NCI-H460 (cell line): ENCODE results near the gene RNF138. TPM values are rescaled to one million over a fixed set of nuclear protein-coding genes. Genes with fewer than 3 reads are reported as not detected.
"Not testable (repeated sequence)": the region's sequence is repeated elsewhere in the genome, so short reads cannot be mapped to it uniquely, and the experiment has no call there.

Experiments used
- DNase-seq: peaks from one replicate; pipeline ENCODE4 v3.0.0-alpha.2; 2016; ENCODE audit warnings: low read depth; ENCODE audit errors: extremely low read depth
- total RNA-seq: library from RNA; depleted of rRNA; stranded (reverse); fragments of >200 nt; shearing (Covaris generic); gene quantifications from 2 replicates; pipeline ENCODE4 v1.2.3, GENCODE V29; 2014

RNF138 gene
- total RNA-seq, 1 experiment from 2014 or later = 22.5 TPM

DNA sequence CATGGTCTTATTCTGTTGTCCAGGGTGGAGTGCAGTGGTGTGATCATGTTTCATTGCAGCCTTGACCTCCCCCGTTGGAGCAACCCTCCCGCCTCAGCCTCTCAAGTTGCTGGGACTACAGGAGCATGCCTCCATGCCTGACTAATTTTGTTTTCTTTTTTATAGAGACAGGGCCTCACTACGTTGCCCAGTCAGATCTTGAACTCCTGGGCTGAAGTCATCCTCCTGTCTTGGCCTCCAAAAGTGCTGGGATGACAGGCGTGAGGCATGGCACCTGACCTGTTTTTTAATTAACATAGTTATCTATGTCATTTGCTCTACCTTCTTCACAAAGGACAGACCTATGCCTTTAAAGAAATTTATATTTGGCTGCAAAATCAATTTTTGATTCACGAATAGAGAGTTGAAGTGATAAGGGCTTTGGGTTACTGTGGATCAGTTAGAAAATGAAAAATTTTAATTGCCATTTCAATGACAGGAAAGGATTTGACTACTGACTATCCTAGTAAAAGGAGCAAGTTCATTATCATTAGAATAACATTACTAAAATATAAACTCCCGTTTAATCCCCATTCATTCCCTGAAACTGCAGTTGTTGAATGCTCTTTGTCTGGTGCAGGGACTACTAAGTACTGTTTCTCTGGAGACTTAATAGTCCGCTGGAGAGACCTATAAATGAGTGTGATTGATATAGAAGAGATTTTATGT, 3.7 kb downstream of the RNF138 start:
- DNase-seq = no peak

DNA sequence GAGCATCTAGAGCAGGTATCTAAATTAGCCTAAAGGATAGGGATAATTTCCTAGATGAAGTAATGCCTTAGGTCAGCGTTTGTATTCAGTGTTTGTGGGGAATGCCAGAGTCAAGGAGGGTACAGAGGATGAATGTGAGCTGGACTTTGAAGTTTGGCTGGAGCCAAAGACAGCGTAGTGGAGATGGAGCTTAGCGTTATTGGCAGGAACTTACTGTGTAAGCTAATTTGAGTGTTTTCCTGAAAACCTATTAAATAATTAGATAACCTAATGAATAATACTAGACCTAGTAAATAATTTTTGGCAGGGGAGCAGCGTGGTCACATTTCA, 4.2 kb downstream of the RNF138 start:
- no peak for DNase-seq

DNA sequence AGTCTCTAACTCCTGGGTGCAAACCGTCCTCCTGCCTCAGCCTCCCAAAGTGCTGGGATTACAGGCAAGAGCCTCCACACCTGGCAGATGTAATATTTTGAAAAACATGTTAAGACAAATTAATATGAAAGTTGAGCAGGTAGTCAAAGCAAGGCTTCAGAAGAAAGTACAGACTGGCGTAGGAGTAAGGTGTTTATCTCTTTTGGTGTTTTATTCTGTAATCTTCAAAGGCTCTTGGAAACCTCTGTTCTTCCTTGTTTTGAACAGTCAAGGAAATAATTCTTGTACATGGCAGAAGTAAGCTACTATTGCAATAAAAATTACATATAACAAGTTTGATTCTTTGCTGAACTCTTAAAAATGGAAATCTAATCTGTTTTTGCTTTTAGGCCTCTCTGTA, 5.3 kb downstream of the RNF138 start:
- no peak for DNase-seq

DNA sequence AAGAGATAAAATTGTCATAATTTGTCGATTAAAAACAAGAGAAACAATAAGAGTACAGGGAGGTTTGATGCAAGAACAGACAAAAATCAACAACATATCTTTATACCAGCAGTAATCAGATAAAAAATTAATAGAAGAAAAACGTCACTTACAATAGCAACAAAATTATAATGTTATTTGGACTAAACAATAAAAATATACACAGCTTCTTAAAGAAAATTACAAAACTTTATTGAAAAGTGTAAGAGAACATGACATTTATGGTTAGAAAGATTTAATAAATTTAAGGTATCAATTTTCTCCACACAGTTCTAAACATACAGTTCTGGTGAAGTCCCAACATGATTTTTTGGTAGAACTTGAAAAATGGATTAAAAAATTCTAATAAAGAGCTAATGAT, 12.8 kb downstream of the RNF138 start:
- no peak for DNase-seq

DNA sequence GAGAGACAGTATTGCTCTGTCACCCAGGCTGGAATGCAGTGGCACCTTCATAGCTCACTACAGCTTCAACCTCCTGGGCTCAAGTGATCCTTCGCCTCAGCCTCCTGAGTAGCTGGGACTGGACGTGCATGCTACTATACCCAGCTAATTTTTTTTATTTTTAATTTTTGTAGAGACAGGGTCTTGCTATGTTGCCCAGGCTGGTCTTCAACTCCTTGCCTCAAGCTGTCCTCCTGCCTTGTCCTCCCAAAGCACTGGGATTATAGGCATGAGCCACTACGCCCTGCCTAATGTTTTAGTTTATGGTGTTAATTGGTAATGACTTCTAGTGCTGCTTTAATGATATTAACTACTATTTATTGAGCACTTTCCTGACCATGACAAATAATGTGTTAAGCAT, 18.3 kb downstream of the RNF138 start:
- no peak for DNase-seq

DNA sequence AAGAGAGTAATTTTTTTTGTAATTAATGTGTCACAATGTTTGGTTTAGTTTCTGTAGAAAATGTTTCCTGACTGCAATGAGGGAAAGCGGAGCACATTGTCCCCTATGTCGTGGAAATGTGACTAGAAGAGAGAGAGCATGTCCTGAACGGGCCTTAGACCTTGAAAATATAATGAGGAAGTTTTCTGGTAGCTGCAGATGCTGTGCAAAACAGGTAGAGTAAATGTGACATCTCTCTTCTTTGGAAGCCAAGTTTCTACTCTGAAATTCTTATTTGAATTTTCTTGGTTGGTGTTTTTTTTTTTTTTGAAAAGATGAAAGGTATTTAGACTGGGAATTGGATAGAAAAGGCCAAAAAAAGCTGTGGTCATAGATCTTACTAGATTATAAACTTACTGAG, 20.0 kb downstream of the RNF138 start:
- DNase-seq = no peak

DNA sequence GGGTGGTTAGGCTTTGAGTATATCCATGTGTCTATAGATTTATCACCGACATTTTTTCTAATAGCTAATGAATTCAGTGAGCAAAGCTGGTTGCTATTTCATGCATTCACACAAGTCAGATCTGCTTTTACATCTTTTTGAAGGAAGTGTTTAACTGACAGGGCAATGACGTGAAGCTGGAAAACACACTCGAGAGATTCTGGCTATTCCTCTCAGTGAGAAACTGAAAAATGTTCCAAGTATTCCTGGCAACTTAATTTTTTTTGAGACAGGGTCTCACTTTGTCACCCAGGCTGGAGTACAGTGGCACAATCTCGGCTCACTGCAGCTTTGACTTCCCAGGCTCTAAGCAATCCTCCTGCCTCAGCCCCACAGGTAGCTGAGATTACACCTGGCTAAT, 21.2 kb downstream of the RNF138 start:
- no peak for DNase-seq

DNA sequence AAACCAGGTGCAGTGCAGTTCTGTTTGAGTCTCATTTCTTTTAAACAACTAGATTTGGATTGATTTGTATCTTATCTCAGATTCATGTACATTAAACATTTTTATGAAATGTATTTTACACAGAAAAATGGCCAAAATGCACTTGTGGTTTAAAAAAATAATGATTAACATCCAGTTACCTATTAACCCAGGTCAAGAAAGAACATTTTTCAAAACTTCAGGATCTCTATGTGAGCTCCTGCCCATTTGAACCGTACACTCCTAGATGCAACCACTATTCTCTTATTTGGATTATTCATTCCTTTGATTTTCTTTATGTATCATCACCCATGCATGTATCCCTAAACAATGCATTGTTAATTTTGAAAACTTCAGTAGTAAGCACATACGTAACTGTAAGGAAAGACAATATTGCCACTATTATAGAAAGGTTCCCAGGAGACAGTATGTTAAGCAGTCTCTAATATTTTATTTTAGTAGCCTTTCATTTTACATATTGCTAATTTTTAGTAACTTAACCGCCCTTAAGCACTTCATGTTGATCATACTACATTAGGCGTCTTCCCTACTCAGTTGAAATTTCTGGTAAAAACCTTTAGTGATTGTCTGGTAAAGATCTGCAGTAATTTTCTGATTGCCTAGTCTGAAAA, 22.7 kb downstream of the RNF138 start:
- DNase-seq = no peak

DNA sequence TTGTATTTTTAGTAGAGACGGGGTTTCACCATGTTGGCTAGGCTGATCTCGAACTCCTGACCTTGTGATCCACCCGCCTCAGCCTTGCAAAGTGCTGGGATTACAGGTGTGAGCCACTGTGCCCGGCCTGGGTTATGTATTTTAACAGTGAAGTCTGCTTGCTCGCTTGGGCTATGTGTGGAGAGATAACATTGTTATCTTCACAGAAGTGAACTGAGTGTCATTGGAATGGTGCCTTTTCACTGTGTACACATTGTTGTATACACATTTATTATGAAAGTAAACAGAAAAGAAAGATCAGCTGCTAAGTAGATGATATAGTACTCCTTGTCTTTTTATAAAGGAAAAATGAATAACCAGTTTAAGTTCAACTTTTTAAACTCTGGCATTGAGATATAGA, 30.4 kb downstream of the RNF138 start:
- DNase-seq = no peak

DNA sequence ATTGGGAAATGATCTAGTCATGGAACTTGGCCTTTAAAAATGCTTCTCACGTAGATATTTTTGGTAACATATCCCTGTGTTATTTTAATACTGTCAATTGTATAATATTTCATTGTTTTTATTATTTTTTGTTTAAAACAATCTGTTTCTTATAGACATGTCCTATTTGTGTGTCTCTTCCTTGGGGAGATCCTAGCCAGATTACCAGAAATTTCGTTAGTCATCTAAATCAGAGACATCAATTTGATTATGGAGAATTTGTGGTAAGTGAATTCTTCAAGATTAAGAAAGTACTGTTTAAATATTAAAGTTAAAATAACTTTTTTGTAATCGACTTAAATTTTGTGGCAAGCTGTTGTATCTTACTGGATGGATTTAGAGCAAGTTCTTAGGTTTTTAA, 34.9 kb downstream of the RNF138 start:
- no peak for DNase-seq

DNA sequence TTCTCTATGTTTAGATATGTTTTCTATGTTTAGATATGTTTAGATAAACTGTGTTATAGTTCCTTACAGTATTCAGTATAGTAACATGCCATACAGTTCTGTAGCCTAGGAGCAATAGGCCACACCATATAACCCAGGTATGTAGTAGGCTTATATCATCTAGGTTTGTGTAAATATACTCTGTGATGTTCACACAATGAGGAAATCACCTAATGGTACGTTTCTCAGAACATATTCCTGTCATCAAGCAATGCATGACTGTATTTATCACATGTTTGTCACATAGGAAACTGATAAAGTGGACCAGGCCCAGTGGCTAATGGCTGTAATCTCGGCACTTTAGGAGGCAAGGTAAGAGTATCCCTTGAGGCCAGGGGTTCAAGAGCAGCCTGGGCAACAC, 44.0 kb downstream of the RNF138 start:
- no peak for DNase-seq

DNA sequence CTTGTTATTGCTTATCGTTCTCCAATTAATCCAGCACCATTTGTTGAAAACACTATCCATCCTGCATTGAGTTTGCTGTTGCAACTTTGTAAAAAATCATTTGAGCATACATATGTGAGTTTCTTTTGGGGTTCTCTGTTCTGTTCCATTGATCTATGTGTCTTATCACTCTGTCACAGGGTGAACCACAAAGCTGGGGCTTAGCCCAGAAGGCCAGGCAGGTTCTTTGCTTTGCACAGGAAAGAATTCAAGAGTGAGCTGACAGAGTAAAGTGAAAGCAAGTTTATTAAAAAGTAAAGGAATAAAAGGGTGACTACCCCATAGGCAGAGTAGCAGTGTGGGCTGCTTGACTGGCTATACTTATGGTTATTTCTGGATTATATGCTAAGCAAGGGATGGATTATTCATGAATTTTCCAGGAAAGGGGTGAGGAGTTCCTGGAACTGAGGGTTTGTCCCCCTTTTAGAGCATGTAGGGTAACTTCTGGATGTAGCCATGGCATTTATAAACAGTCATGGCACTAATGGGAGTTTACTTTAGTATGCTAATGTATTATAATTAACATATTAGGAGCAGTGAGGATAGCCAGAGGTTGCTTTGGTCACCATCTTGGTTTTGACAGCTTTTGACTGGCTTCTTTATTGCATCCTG, 46.8 kb downstream of the RNF138 start:
- DNase-seq = no peak

DNA sequence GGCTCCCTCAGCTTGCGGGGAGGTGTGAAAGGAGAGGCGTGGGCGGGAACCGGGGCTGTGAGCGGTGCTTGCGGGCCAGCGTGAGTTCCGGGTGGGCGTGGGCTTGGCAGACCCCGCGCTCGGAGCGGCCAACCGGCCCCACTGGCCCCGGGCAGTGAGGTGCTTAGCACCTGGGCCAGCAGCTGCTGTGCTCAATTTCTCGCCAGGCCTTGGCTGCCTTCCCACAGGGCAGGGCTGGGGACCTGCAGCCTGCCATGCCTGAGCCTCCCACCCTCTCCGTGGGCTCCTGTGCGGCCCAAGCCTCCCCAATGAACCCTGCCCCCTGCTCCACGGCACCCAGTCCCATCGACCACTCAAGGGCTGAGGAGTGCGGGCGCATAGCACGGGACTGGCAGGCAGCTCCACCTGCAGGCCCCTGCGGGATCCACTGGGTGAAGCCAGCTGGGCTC, 48.2 kb downstream of the RNF138 start:
- DNase-seq = no peak

DNA sequence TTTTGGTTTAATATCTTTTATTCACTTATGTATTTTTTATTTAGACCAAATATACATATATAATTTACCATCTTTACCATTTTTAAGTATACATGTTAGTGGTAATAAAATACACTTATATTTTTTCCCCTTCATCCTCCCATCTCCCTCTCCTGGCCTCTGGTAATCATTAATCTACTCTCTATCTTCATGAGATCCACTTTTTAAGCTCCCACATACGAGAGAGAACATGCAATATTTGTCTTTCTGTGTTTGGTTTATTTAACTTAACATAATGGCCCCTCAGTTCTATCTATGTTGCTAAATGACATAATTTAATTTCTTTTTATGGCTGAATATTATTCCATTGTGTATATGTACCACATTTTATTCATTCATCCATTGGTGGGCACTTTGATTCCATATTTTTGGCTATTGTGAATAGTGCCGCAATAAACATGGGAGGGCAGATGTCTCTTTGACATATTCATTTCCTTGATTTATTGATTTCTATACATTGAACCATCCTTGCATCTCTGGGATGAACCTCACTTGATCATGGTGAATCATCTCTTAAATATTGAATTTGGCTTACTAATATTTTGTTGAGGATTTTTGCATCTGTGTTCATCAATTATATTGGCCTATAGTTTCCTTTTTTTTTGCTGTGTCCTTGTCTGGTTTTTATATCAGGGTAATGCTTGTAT, 56.7 kb downstream of the RNF138 start:
- no peak for DNase-seq

DNA sequence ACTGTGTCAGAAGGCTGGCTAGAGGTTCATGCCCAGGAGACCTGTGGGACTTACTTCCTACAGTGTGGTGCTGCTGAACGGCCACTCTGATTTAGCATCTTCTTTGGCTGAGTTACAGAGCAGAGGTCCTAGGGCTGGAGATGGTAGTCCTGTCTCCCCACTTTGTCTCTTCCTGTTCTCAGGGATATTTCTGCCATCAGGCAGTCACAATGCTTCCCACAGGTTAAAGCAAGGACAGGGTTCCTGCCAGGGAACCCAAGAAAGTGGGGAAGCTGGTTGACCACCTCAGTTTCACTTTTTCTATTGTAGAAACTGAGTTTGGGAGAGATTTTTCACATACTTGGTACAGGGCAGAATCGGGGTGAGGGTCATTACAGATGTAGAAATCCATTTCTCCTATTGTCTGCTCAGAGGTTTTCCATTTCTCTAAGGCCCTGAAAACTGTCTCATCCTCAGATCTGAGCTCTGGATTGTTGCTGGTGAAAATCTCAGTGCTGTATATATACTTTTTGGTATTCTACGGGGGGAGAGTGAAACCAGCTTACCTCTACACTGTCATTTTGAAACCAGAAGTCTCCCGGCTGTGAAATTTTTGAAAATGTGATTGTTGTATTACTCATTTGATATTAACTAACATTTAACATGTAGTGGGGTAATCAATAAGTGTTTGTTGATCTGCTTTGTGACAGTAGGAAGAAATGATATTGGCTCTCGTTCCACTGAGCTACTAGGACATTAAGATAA, 61.2 kb downstream of the RNF138 start:
- no peak for DNase-seq

DNA sequence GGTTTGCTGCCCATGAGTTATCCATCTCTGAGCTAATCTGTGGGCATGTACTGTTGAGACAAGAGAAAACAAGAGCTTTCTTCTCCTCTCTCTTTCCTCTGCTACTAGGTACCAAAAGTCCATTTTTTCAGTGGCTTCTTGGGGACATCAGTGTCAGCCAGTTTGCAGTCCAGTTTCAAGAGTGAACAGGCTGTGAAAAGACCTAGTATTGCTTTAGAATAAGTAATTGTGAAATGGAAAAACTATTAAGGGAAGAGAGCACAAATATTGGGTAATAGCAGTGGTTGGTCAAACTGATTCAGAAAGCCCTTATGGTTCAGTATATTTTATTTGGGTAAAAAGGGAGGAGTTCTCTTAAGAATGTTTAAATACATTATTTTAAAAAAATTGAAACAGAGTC, 65.2 kb downstream of the RNF138 start:
- no peak for DNase-seq

DNA sequence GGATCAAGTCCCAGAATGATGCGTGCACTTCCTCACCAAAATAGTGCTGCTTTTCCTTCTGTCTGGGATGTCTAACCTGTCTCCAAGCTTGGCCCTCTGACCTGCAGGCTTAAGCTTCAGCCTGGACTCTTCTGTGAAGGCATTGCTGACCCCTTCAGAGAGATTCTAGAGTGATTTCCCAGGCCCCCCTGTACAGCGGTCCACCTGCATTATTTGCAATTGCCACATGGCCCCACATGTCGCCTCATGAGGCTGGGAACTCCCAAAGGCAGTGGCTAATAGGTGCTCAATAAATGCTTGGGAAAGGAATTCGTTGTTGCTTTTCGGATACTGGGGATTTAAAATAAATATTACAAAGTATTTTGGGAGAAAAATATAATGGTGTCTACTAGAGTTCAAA, 65.9 kb downstream of the RNF138 start:
- DNase-seq = no peak

DNA sequence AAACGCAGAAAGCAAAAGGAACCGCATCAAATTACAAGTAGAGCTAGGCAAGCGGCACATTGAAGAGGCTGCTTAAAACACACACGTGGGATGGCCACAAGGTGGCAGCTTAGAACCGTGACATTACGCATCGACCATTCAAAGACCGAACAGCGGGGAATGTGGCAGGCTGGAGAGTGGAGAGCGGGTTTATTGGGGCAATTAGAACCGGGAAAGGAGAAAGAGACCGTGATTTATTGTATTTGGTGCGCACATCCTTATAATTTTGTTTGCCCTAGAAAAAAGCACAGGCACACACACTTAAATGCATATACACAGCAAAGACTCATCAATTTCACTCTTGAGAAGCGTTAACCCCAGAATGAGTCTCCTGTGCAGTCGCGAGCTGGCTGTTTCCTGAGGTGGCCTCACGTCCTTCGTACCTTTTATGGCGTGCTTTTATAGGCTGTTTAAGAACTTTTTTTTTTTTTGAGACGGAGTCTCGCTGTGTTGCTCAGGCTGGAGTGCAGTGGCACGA, 66.5 kb downstream of the RNF138 start:
- peak; percentile 83 for DNase-seq

DNA sequence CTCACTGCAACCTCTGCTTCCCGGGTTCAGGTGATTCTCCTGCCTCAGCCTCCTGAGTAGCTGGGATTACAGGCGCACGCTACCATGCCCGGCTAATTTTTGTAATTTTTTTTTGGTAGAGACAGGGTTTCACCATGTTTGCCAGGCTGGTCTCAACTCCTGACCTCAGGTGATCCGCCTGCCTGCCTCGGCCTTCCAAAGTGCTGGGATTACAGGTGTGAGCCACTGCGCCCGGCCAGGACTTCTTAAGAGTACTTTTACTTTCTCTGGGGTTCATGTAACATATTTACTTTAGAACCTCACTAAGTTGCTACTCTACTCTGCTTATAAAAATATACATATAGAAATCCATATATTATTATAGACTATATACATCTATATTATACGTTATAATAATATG, 67.0 kb downstream of the RNF138 start:
- DNase-seq = not testable (repeated sequence)

DNA sequence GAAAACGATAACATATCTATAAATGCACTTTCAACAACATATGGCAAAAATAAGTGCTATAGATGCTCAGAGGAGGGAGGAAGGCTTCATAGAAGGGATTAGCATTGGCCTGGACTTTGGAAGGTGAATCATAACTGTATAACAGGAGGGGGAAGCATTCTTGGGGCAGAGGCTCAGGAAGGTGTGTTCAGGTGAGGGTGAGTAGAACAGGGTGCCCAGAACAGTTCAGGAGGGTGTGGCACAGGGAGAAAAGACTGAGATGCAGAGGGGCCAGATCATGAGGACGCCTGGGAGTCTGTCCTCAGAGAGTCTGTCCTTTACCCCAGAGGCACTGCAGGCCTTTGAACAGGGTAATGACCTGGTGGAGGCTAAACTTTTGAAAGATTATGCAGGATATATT, 68.9 kb downstream of the RNF138 start:
- DNase-seq = no peak
